IMR-90 (cell line): Measurements from ENCODE around the gene AOX1. TPM values are rescaled to one million over a fixed set of nuclear protein-coding genes. Genes with fewer than 3 reads are reported as not detected.

ENCODE experiments used
- ATAC-seq: fragments of 200-7000 bp; cut with Tn5 transposase; 2 replicates; pipeline ENCODE4 v1.9.1; 2020; ENCODE audit warnings: low read depth, mild to moderate bottlenecking, moderate library complexity
- BruUV-seq: library from RNA; stranded (reverse); fragments of 400-500 nt; replicated peaks from 2 replicates; lab custom pipeline; 2021; lab: Mats Ljungman, UMichigan
- CTCF ChIA-PET: fragments of 300-600 bp; formaldehyde crosslinking; extraction: SDS; loops from one replicate; lab custom pipeline; 2021; ENCODE audit warnings: antibody characterized with exemption; lab: Yijun Ruan, JAX
- POLR2A ChIA-PET: fragments of 300-600 bp; sonication (Branson Sonifier 250); formaldehyde crosslinking; loops from one replicate; lab custom pipeline; 2022; ENCODE audit warnings: antibody characterized with exemption; ENCODE audit not compliant: unreplicated experiment; lab: Charles Lee
- DNase-seq: peaks from one replicate; pipeline ENCODE4 v3.0.0; 2013
- H2AFZ ChIP-seq: replicated peaks from 2 replicates; pipeline ENCODE3; 2013; ENCODE audit warnings: low read length, mild to moderate bottlenecking; ENCODE audit not compliant: poor library complexity
- H2AK5ac ChIP-seq: 2 replicates; pipeline ENCODE4 v1.6.1; 2013; ENCODE audit warnings: low read depth, low read length, inconsistent platforms
- H2AK9ac ChIP-seq: replicated peaks from 2 replicates; pipeline ENCODE3; 2013; ENCODE audit warnings: mild to moderate bottlenecking, low read depth, low read length, moderate library complexity; ENCODE audit not compliant: poor library complexity
- H2BK120ac ChIP-seq: 2 replicates; pipeline ENCODE4 v1.6.1; 2013; ENCODE audit warnings: low read depth, low read length, inconsistent platforms
- H2BK15ac ChIP-seq: 3 replicates; pipeline ENCODE4 v1.6.1; 2013; ENCODE audit warnings: low read depth, low read length, inconsistent platforms
- H2BK20ac ChIP-seq: 2 replicates; pipeline ENCODE4 v1.6.1; 2013; ENCODE audit warnings: low read depth, mild to moderate bottlenecking, inconsistent platforms, low read length, moderate library complexity
- H2BK5ac ChIP-seq: 2 replicates; pipeline ENCODE4 v1.6.1; 2013; ENCODE audit warnings: mild to moderate bottlenecking, low read depth, low read length, inconsistent platforms; ENCODE audit not compliant: poor library complexity, severe bottlenecking
- H3K14ac ChIP-seq: replicated peaks from 2 replicates; pipeline ENCODE4 v1.6.1; 2013; ENCODE audit warnings: low read depth, low read length, inconsistent platforms
- H3K18ac ChIP-seq: 2 replicates; pipeline ENCODE4 v1.6.1; 2013; ENCODE audit warnings: low read depth, low read length, control low read depth
- H3K23ac ChIP-seq: 2 replicates; pipeline ENCODE4 v1.6.1; 2013; ENCODE audit warnings: low read depth, low read length, inconsistent platforms
- H3K27ac ChIP-seq: 2 replicates; pipeline ENCODE4 v1.5.1; 2013; ENCODE audit warnings: mild to moderate bottlenecking, control low read depth, low read length; ENCODE audit not compliant: insufficient read depth
- H3K27me3 ChIP-seq: 2 replicates; pipeline ENCODE4 v1.6.1; 2013; ENCODE audit warnings: low read length; ENCODE audit not compliant: control insufficient read depth, insufficient read depth
- H3K36me3 ChIP-seq: 2 replicates; pipeline ENCODE4 v1.6.1; 2013; ENCODE audit warnings: low read length, mixed read lengths; ENCODE audit not compliant: control insufficient read depth, insufficient read depth
- H3K4ac ChIP-seq: 2 replicates; pipeline ENCODE4 v1.6.1; 2013; ENCODE audit warnings: low read depth, low read length, inconsistent platforms
- H3K4me1 ChIP-seq: 2 replicates; pipeline ENCODE4 v1.6.1; 2013; ENCODE audit warnings: low read length, mixed read lengths; ENCODE audit not compliant: control insufficient read depth, insufficient read depth
- H3K4me2 ChIP-seq: 2 replicates; pipeline ENCODE4 v1.6.1; 2013; ENCODE audit warnings: low read depth, mild to moderate bottlenecking, control low read depth, low read length, moderate library complexity
- H3K4me3 ChIP-seq: 2 replicates; pipeline ENCODE4 v1.5.1; 2013; ENCODE audit warnings: low read depth, mild to moderate bottlenecking, control low read depth, low read length, moderate library complexity; ENCODE audit not compliant: insufficient read depth
- H3K56ac ChIP-seq: 2 replicates; pipeline ENCODE4 v1.6.1; 2013; ENCODE audit warnings: low read length, inconsistent platforms; ENCODE audit not compliant: insufficient read depth; ENCODE audit errors: extremely low read depth
- H3K79me1 ChIP-seq, 2 experiments: 2 replicates each; pipeline ENCODE4 v1.6.1; 2013; ENCODE audit warnings: low read length in 2 of 2, inconsistent platforms in 1 of 2, low read depth in 1 of 2
- H3K9ac ChIP-seq: 2 replicates; pipeline ENCODE4 v1.6.1; 2013; ENCODE audit warnings: low read depth, low read length, control low read depth
- H3K9me1 ChIP-seq: 2 replicates; pipeline ENCODE4 v1.6.1; 2013; ENCODE audit warnings: low read length, inconsistent platforms; ENCODE audit not compliant: insufficient read depth
- H3K9me3 ChIP-seq: 2 replicates; pipeline ENCODE4 v1.6.1; 2013; ENCODE audit warnings: low read length; ENCODE audit not compliant: control insufficient read depth, insufficient read depth
- H4K20me1 ChIP-seq: 2 replicates; pipeline ENCODE4 v1.6.1; 2013; ENCODE audit warnings: low read length, inconsistent platforms; ENCODE audit not compliant: insufficient read depth
- H4K5ac ChIP-seq: 2 replicates; pipeline ENCODE4 v1.6.1; 2013; ENCODE audit warnings: mild to moderate bottlenecking, low read depth, low read length, control low read depth
- H4K8ac ChIP-seq, 2 experiments: 2 replicates each; pipeline ENCODE4 v1.6.1; 2013; ENCODE audit warnings: low read depth in 2 of 2, low read length in 2 of 2, control low read depth in 1 of 2, inconsistent platforms in 1 of 2
- H4K91ac ChIP-seq: 2 replicates; pipeline ENCODE4 v1.6.1; 2013; ENCODE audit warnings: low read depth, low read length, inconsistent platforms; ENCODE audit not compliant: insufficient read depth
- BHLHE40 ChIP-seq: fragments of 150-350 bp; IDR thresholded peaks from 2 replicates; pipeline ENCODE4 v1.6.1; 2016; ENCODE audit warnings: mild to moderate bottlenecking, low read depth, low read length
- CEBPB ChIP-seq: IDR thresholded peaks from 2 replicates; pipeline ENCODE4 v1.6.1; 2012; ENCODE audit warnings: low read depth, low read length, improper control_type of control experiment
- CHD1 ChIP-seq: IDR thresholded peaks from 2 replicates; pipeline ENCODE4 v1.6.1; 2012; ENCODE audit warnings: low read depth, low read length, improper control_type of control experiment
- FOS ChIP-seq: fragments of 150-350 bp; IDR thresholded peaks from 2 replicates; pipeline ENCODE4 v1.6.1; 2016; ENCODE audit warnings: low read depth, low read length
- MAFK ChIP-seq: IDR thresholded peaks from 2 replicates; pipeline ENCODE4 v1.6.1; 2012; ENCODE audit warnings: low read depth, low read length, improper control_type of control experiment
- MAZ ChIP-seq: IDR thresholded peaks from 2 replicates; pipeline ENCODE4 v1.6.1; 2012; ENCODE audit warnings: low read depth, mild to moderate bottlenecking, low read length, improper control_type of control experiment, moderate library complexity, borderline replicate concordance
- MXI1 ChIP-seq: IDR thresholded peaks from 2 replicates; pipeline ENCODE4 v1.6.1; 2012; ENCODE audit warnings: low read depth, mild to moderate bottlenecking, low read length, moderate library complexity, borderline replicate concordance
- NFE2L2 ChIP-seq: fragments of 150-350 bp; IDR thresholded peaks from 2 replicates; pipeline ENCODE4 v1.6.1; 2016; ENCODE audit warnings: low read depth, mild to moderate bottlenecking, low read length
- POLR2A ChIP-seq: IDR thresholded peaks from 2 replicates; pipeline ENCODE4 v1.6.1; 2012; ENCODE audit warnings: mild to moderate bottlenecking, low read depth, low read length
- RAD21 ChIP-seq: IDR thresholded peaks from 2 replicates; pipeline ENCODE4 v1.6.1; 2012; ENCODE audit warnings: low read length, improper control_type of control experiment
- RCOR1 ChIP-seq: IDR thresholded peaks from 2 replicates; pipeline ENCODE4 v1.6.1; 2012; ENCODE audit warnings: mild to moderate bottlenecking, low read length, improper control_type of control experiment; ENCODE audit not compliant: insufficient replicate concordance
- RFX5 ChIP-seq: IDR thresholded peaks from 2 replicates; pipeline ENCODE4 v1.8.0; 2012; ENCODE audit warnings: low read depth, mild to moderate bottlenecking, low read length, moderate library complexity
- SMC3 ChIP-seq: fragments of 150-350 bp; IDR thresholded peaks from 2 replicates; pipeline ENCODE4 v1.6.1; 2016; ENCODE audit warnings: low read depth, mild to moderate bottlenecking, antibody characterized with exemption, low read length, moderate library complexity
- WGBS, 2 experiments: methylation state at CpG; one replicate each; pipeline versions ENCODE4 v1.1.5 to v1.1.7; 2013; ENCODE audit warnings: missing lambda C conversion rate in 2 of 2; ENCODE audit not compliant: insufficient read length in 1 of 2; ENCODE audit errors: extremely low coverage in 2 of 2; 5-methylcytosine and 5-hydroxymethylcytosine counted together
- dilution Hi-C: fragments of 300-500 bp; cut with HindIII; formaldehyde crosslinking; loops from one replicate; pipeline ENCODE4 v1.14.3; 2018; ENCODE audit warnings: low sequenced_read_pairs; ENCODE audit not compliant: unreplicated experiment
- in situ Hi-C: fragments of 300-500 bp; cut with MboI; formaldehyde crosslinking; loops from 3 replicates; pipeline ENCODE4 v1.14.3; 2019; ENCODE audit warnings: low sequenced_read_pairs, inconsistent platforms, mixed read lengths
- intact Hi-C: fragments of 100-400 bp; cut with micrococcal nuclease; formaldehyde crosslinking; loops from 2 replicates; pipeline ENCODE4 v1.10.0; 2022
- polyA plus RNA-seq, 3 experiments: library from polyadenylated mRNA; depleted of rRNA; stranded (reverse); fragments of >200 nt; gene quantifications; 2 replicates each; pipeline ENCODE4 v1.2.3, GENCODE V29; 2012; ENCODE audit warnings: low replicate concordance in 1 of 3
- total RNA-seq: library from RNA; depleted of rRNA; stranded (reverse); fragments of >200 nt; gene quantifications from 2 replicates; pipeline ENCODE4 v1.2.3, GENCODE V29; 2012
- TF ChIP-seq, protein P1 (sequence below): conservative IDR thresholded peaks from 2 replicates; pipeline ENCODE4 v1.5.1; 2012; ENCODE audit warnings: mild to moderate bottlenecking, low read depth, low read length, improper control_type of control experiment
- TF ChIP-seq, protein P2 (sequence below): fragments of 150-350 bp; IDR thresholded peaks from 2 replicates; pipeline ENCODE4 v1.6.1; 2017; ENCODE audit warnings: mild to moderate bottlenecking, antibody characterized with exemption, low read length, low read depth
- TF ChIP-seq, protein P3 (sequence below): fragments of 150-350 bp; IDR thresholded peaks from 2 replicates; pipeline ENCODE4 v1.6.1; 2016; ENCODE audit warnings: low read depth, mild to moderate bottlenecking, low read length, moderate library complexity, borderline replicate concordance

Gene AOX1
- total and polyA plus RNA-seq, 2 of the 4 experiments (the other 2 are of a cell fraction) = 21.7 to 59.9 TPM

- H3K9me1 ChIP-seq = peaks cover 11% of the 10 kb centered on the region
- ChIA-PET CTCF (no interaction called here), POLR2A (no interaction called here)
- H2AK9ac ChIP-seq = no peak overlapping the region
- no peak overlapping the region for H3K23ac ChIP-seq
- H2AK5ac ChIP-seq = no peak overlapping the region
- DNase-seq = no peak
- no peak overlapping the region for H3K4ac ChIP-seq
- intact Hi-C loops (no loop called here), in situ Hi-C loops (no loop called here), dilution Hi-C loops (no loop called here)
- TF ChIP-seq, protein P1, sequence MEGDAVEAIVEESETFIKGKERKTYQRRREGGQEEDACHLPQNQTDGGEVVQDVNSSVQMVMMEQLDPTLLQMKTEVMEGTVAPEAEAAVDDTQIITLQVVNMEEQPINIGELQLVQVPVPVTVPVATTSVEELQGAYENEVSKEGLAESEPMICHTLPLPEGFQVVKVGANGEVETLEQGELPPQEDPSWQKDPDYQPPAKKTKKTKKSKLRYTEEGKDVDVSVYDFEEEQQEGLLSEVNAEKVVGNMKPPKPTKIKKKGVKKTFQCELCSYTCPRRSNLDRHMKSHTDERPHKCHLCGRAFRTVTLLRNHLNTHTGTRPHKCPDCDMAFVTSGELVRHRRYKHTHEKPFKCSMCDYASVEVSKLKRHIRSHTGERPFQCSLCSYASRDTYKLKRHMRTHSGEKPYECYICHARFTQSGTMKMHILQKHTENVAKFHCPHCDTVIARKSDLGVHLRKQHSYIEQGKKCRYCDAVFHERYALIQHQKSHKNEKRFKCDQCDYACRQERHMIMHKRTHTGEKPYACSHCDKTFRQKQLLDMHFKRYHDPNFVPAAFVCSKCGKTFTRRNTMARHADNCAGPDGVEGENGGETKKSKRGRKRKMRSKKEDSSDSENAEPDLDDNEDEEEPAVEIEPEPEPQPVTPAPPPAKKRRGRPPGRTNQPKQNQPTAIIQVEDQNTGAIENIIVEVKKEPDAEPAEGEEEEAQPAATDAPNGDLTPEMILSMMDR = no peak
- no peak for TF ChIP-seq CEBPB
- TF ChIP-seq BHLHE40 = no peak
- TF ChIP-seq, protein P2, sequence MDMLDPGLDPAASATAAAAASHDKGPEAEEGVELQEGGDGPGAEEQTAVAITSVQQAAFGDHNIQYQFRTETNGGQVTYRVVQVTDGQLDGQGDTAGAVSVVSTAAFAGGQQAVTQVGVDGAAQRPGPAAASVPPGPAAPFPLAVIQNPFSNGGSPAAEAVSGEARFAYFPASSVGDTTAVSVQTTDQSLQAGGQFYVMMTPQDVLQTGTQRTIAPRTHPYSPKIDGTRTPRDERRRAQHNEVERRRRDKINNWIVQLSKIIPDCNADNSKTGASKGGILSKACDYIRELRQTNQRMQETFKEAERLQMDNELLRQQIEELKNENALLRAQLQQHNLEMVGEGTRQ = no peak
- TF ChIP-seq MAFK = no peak
- TF ChIP-seq MXI1 = no peak
- TF ChIP-seq FOS = no peak
- TF ChIP-seq, protein P3, sequence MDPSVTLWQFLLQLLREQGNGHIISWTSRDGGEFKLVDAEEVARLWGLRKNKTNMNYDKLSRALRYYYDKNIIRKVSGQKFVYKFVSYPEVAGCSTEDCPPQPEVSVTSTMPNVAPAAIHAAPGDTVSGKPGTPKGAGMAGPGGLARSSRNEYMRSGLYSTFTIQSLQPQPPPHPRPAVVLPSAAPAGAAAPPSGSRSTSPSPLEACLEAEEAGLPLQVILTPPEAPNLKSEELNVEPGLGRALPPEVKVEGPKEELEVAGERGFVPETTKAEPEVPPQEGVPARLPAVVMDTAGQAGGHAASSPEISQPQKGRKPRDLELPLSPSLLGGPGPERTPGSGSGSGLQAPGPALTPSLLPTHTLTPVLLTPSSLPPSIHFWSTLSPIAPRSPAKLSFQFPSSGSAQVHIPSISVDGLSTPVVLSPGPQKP = no peak
- TF ChIP-seq RCOR1 = no peak
- TF ChIP-seq SMC3 = no peak
- TF ChIP-seq NFE2L2 = no peak
- TF ChIP-seq POLR2A = no peak
- no peak for TF ChIP-seq RFX5
- TF ChIP-seq CHD1 = no peak
- TF ChIP-seq MAZ = no peak
- no peak for TF ChIP-seq RAD21
- H3K56ac ChIP-seq = no peak overlapping the region
- no peaks in the 10 kb centered on the region for H3K79me1 ChIP-seq
- no peak overlapping the region for H4K91ac ChIP-seq
- H3K9ac ChIP-seq = no peak overlapping the region
- ATAC-seq = no peak
- H3K27ac ChIP-seq = no peak overlapping the region
- no peak overlapping the region for H3K4me2 ChIP-seq
- no peak overlapping the region for H4K8ac ChIP-seq
- H4K5ac ChIP-seq = no peak overlapping the region
- H3K9me3 ChIP-seq = no peaks in the 10 kb centered on the region
- no peak overlapping the region for H3K14ac ChIP-seq
- no peaks in the 10 kb centered on the region for H4K20me1 ChIP-seq
- no peaks in the 10 kb centered on the region for H3K36me3 ChIP-seq
- no peak overlapping the region for H2BK20ac ChIP-seq
- H2BK120ac ChIP-seq = no peak overlapping the region
- WGBS, 2 experiments = no CpG with 5 or more reads among the region's 4 CpGs
- H3K27me3 ChIP-seq = no peaks in the 10 kb centered on the region
- H3K4me3 ChIP-seq = no peak overlapping the region
- H2BK15ac ChIP-seq = no peak overlapping the region
- H3K4me1 ChIP-seq = peaks cover 6% of the 10 kb centered on the region
- H2BK5ac ChIP-seq = no peak overlapping the region
- no TSS peak for BruUV-seq
- no peak overlapping the region for H2AFZ ChIP-seq
- H3K18ac ChIP-seq = no peak overlapping the region
Observed at GRCh38 chr2:200659410-200659809, 73.6 kb downstream of the AOX1 start.
